ENCODE data around the gene DIMT1. TPM values are rescaled to one million over a fixed set of nuclear protein-coding genes. Genes with fewer than 3 reads are reported as not detected.

The DIMT1 gene
- total and polyA plus RNA-seq, 2 of the 8 experiments (the other 6 are each of a cell fraction or from before 2014, with no cell fraction given), result 19.3 to 42.1 TPM

- TF ChIP-seq YY1 (IDR thresholded peaks at IDR 0.05; ENCODE audit: low read depth, low read length) (peak; percentile 95), JUND (IDR thresholded peaks at IDR 0.05; ENCODE audit: low read length) (no peak), RNF2 (IDR thresholded peaks at IDR 0.05; ENCODE audit: borderline replicate concordance, low read depth, low read length, missing control alignments, poor library complexity, severe bottlenecking) (no peak), ATF2 (IDR thresholded peaks at IDR 0.05; ENCODE audit: low read length) (no peak), SP1 (IDR thresholded peaks at IDR 0.05; ENCODE audit: low read depth, low read length) (no peak; the same call in 1 of the 2 replicates), EZH2 (IDR thresholded peaks at IDR 0.05; ENCODE audit: low read depth, low read length, severe bottlenecking) (no peak), SAP30 (IDR thresholded peaks at IDR 0.05; ENCODE audit: insufficient read depth, insufficient replicate concordance, low read length) (no peak), JUN (IDR thresholded peaks at IDR 0.05; ENCODE audit: low read depth, low read length) (no peak), TCF12 (IDR thresholded peaks at IDR 0.05; ENCODE audit: low read depth, low read length) (no peak), ZNF274 (IDR thresholded peaks at IDR 0.05; ENCODE audit: borderline replicate concordance, extremely low read depth, low read length) (no peak), POU5F1 (IDR thresholded peaks at IDR 0.05; ENCODE audit: low read depth, low read length) (no peak), CTBP2 (IDR thresholded peaks at IDR 0.05; ENCODE audit: borderline replicate concordance, insufficient read depth, insufficient read length, low read length) (no peak), EGR1 (IDR thresholded peaks at IDR 0.05; ENCODE audit: borderline replicate concordance, low read depth, low read length) (no peak), CEBPB (IDR thresholded peaks at IDR 0.05; ENCODE audit: low read depth, low read length) (peak; percentile 49), NRF1 (IDR thresholded peaks at IDR 0.05; ENCODE audit: low read depth, low read length) (peak; percentile 90), CREB1 (IDR thresholded peaks at IDR 0.05) (peak; percentile 100), EP300 (IDR thresholded peaks at IDR 0.05; ENCODE audit: borderline replicate concordance in 1 of 2, low read depth in 2 of 2, low read length in 2 of 2) (no peak), ATF3 (IDR thresholded peaks at IDR 0.05; ENCODE audit: insufficient read depth, low read depth, low read length) (peak; percentile 95), POLR2AphosphoS5 (IDR thresholded peaks at IDR 0.05; ENCODE audit: low read depth, low read length) (peak; percentile 93), SUZ12 (IDR thresholded peaks at IDR 0.05; ENCODE audit: low read length) (no peak)
Observed at GRCh38 chr5:62412549-62413329, 9.0 kb upstream of the DIMT1 start, which contains the start of gene IPO11 (continued).
